H9 (cell line): ENCODE data around the gene ETV3L. TPM values are rescaled to one million over a fixed set of nuclear protein-coding genes. Genes with fewer than 3 reads are reported as not detected.

Source experiments
- DNase-seq: peaks from one replicate; pipeline ENCODE4 v3.0.0-alpha.2; 2017
- H2AFZ ChIP-seq: one replicate; pipeline ENCODE4 v1.6.1; 2013; ENCODE audit warnings: mild to moderate bottlenecking, low read length, control low read depth, moderate library complexity
- H2AK5ac ChIP-seq: 2 replicates; pipeline ENCODE4 v1.6.1; 2013; ENCODE audit warnings: low read length, control low read depth, mixed read lengths; ENCODE audit not compliant: insufficient read length
- H2BK120ac ChIP-seq: one replicate; pipeline ENCODE4 v1.6.1; 2013; ENCODE audit warnings: low read depth, mild to moderate bottlenecking, low read length, control low read depth, inconsistent platforms; ENCODE audit not compliant: poor library complexity, severe bottlenecking
- H2BK12ac ChIP-seq: 2 replicates; pipeline ENCODE4 v1.6.1; 2013; ENCODE audit warnings: low read length, control low read depth, mixed read lengths, low read depth; ENCODE audit not compliant: insufficient read length
- H2BK15ac ChIP-seq: 2 replicates; pipeline ENCODE4 v1.6.1; 2013; ENCODE audit warnings: low read depth, low read length, control low read depth
- H2BK20ac ChIP-seq: one replicate; pipeline ENCODE4 v1.6.1; 2013; ENCODE audit warnings: low read depth, mild to moderate bottlenecking, low read length, control low read depth, inconsistent platforms; ENCODE audit not compliant: poor library complexity, severe bottlenecking
- H2BK5ac ChIP-seq: 2 replicates; pipeline ENCODE4 v1.6.1; 2013; ENCODE audit warnings: low read length, control low read depth, mixed read lengths; ENCODE audit not compliant: insufficient read length
- H3K14ac ChIP-seq: 2 replicates; pipeline ENCODE4 v1.6.1; 2013; ENCODE audit warnings: low read length, control low read depth; ENCODE audit not compliant: insufficient read depth
- H3K18ac ChIP-seq: 2 replicates; pipeline ENCODE4 v1.6.1; 2013; ENCODE audit warnings: low read depth, mild to moderate bottlenecking, mixed read lengths, low read length, control low read depth; ENCODE audit not compliant: insufficient read length
- H3K23ac ChIP-seq: 2 replicates; pipeline ENCODE4 v1.6.1; 2013; ENCODE audit warnings: low read length, control low read depth, mixed read lengths, low read depth; ENCODE audit not compliant: insufficient read length
- H3K23me2 ChIP-seq: 2 replicates; pipeline ENCODE4 v1.6.1; 2013; ENCODE audit warnings: low read depth, mild to moderate bottlenecking, mixed read lengths, low read length, control low read depth; ENCODE audit not compliant: insufficient read length, poor library complexity, severe bottlenecking
- H3K27ac ChIP-seq: 2 replicates; pipeline ENCODE4 v1.5.1; 2013; ENCODE audit warnings: low read length, control low read depth, mixed read lengths, low read depth; ENCODE audit not compliant: insufficient read length
- H3K27me3 ChIP-seq: 2 replicates; pipeline ENCODE4 v1.6.1; 2013; ENCODE audit warnings: low read length, control low read depth, inconsistent platforms; ENCODE audit not compliant: insufficient read depth
- H3K4ac ChIP-seq: 2 replicates; pipeline ENCODE4 v1.6.1; 2013; ENCODE audit warnings: low read depth, mild to moderate bottlenecking, control low read depth, inconsistent platforms, low read length, moderate library complexity
- H3K4me1 ChIP-seq: 2 replicates; pipeline ENCODE4 v1.6.1; 2013; ENCODE audit warnings: low read length, control low read depth, inconsistent platforms; ENCODE audit not compliant: insufficient read depth
- H3K4me2 ChIP-seq: 2 replicates; pipeline ENCODE4 v1.6.1; 2013; ENCODE audit warnings: low read length, control low read depth, mixed read lengths; ENCODE audit not compliant: insufficient read length, insufficient read depth
- H3K56ac ChIP-seq: 2 replicates; pipeline ENCODE4 v1.6.1; 2013; ENCODE audit warnings: low read depth, mild to moderate bottlenecking, mixed read lengths, low read length, control low read depth; ENCODE audit not compliant: insufficient read length
- H3K79me1 ChIP-seq: 2 replicates; pipeline ENCODE4 v1.6.1; 2013; ENCODE audit warnings: low read depth, mild to moderate bottlenecking, moderate library complexity, low read length, control low read depth, inconsistent platforms; ENCODE audit not compliant: insufficient read depth, poor library complexity, severe bottlenecking
- H3K79me2 ChIP-seq: 2 replicates; pipeline ENCODE4 v1.6.1; 2013; ENCODE audit warnings: low read length, control low read depth, inconsistent platforms; ENCODE audit not compliant: insufficient read depth
- H3K9ac ChIP-seq: 2 replicates; pipeline ENCODE4 v1.6.1; 2013; ENCODE audit warnings: low read length, control low read depth, mixed read lengths; ENCODE audit not compliant: insufficient read length; ENCODE audit errors: extremely low read depth
- H3K9me3 ChIP-seq: one replicate; pipeline ENCODE4 v1.6.1; 2013; ENCODE audit warnings: low read depth, low read length, inconsistent platforms; ENCODE audit not compliant: control insufficient read depth
- H3T11ph ChIP-seq: one replicate; pipeline ENCODE4 v1.6.1; 2013; ENCODE audit warnings: mild to moderate bottlenecking, low read length, control low read depth, inconsistent platforms
- H4K20me1 ChIP-seq: one replicate; pipeline ENCODE4 v1.6.1; 2013; ENCODE audit not compliant: control insufficient read depth, insufficient read length, insufficient read depth
- H4K5ac ChIP-seq: 2 replicates; pipeline ENCODE4 v1.6.1; 2013; ENCODE audit warnings: low read depth, mild to moderate bottlenecking, mixed read lengths, low read length, control low read depth; ENCODE audit not compliant: insufficient read length
- H4K8ac ChIP-seq: replicated peaks from 2 replicates; pipeline ENCODE4 v1.6.1; 2013; ENCODE audit warnings: low read length, control low read depth, mixed read lengths, low read depth; ENCODE audit not compliant: insufficient read length
- H4K91ac ChIP-seq: 2 replicates; pipeline ENCODE4 v1.6.1; 2013; ENCODE audit warnings: low read depth, mild to moderate bottlenecking, moderate library complexity, mixed read lengths, low read length, control low read depth; ENCODE audit not compliant: insufficient read length
- H3K27ac Mint-ChIP-seq, 3 experiments: 2 replicates in 2 of 3; 3 replicates in 1 of 3; pipeline ENCODE4 v1.8.0; 2020 to 2021; ENCODE audit warnings: mixed read lengths in 3 of 3, mild to moderate bottlenecking in 1 of 3, moderate library complexity in 1 of 3
- H3K27me3 Mint-ChIP-seq: 2 replicates; pipeline ENCODE4 v1.8.0; 2021; ENCODE audit warnings: low read depth, mild to moderate bottlenecking, moderate library complexity, mixed read lengths
- H3K36me3 Mint-ChIP-seq, 3 experiments: 2 replicates in 2 of 3; 3 replicates in 1 of 3; pipeline ENCODE4 v1.8.0; 2020 to 2021; ENCODE audit warnings: low read depth in 3 of 3, mixed read lengths in 3 of 3; ENCODE audit not compliant: insufficient read depth in 1 of 3
- H3K4me1 Mint-ChIP-seq, 2 experiments: 2 replicates each; pipeline ENCODE4 v1.8.0; 2020; ENCODE audit warnings: mixed read lengths in 2 of 2
- H3K4me3 Mint-ChIP-seq, 2 experiments: 2 replicates in 1 of 2; 3 replicates in 1 of 2; pipeline ENCODE4 v1.8.0; 2020 to 2021; ENCODE audit warnings: mild to moderate bottlenecking in 2 of 2, mixed read lengths in 2 of 2, moderate library complexity in 1 of 2
- H3K9me3 Mint-ChIP-seq, 2 experiments: 2 replicates in 1 of 2; 3 replicates in 1 of 2; pipeline ENCODE4 v1.8.0; 2020; ENCODE audit warnings: mild to moderate bottlenecking in 2 of 2, mixed read lengths in 2 of 2, moderate library complexity in 1 of 2
- CTCF ChIP-seq: fragments of 200-600 bp; sonication (generic); conservative IDR thresholded peaks from 3 replicates; pipeline ENCODE4 v1.8.0; 2021; ENCODE audit warnings: antibody characterized with exemption, mild to moderate bottlenecking
- WGBS: extraction: QIAGEN DNeasy Blood & Tissue Kit; methylation state at CpG from one replicate; pipeline ENCODE4 v1.1.7; 2013; ENCODE audit warnings: missing lambda C conversion rate, low lambda C conversion rate, mixed read lengths; ENCODE audit not compliant: insufficient read length; ENCODE audit errors: extremely low coverage; 5-methylcytosine and 5-hydroxymethylcytosine counted together
- total RNA-seq: library from RNA; stranded (reverse); gene quantifications from 2 replicates; pipeline ENCODE4 v1.2.1, GENCODE V29; 2021

Gene ETV3L
- total RNA-seq, 1 experiment from 2014 or later: 0.96 TPM

- Histone ChIP-seq H2BK5ac (no peak overlapping the region), H2BK120ac (no peak overlapping the region), H3K56ac (no peak overlapping the region), H3K27me3 (no peaks in the 10 kb centered on the region), H2AFZ (no peak overlapping the region), H3K23ac (no peak overlapping the region), H2BK15ac (no peak overlapping the region), H2AK5ac (no peak overlapping the region), H3T11ph (no peak overlapping the region), H3K9me3 (no peaks in the 10 kb centered on the region), H4K8ac (no peak overlapping the region), H3K4me1 (peaks cover 2% of the 10 kb centered on the region; the same call in 1 of the 2 replicates), H3K4ac (no peak overlapping the region), H3K23me2 (no peaks in the 10 kb centered on the region), H4K20me1 (no peaks in the 10 kb centered on the region), H2BK12ac (no peak overlapping the region), H3K18ac (no peak overlapping the region), H3K79me1 (no peaks in the 10 kb centered on the region), H2BK20ac (no peak overlapping the region), H3K4me2 (no peak overlapping the region), H3K79me2 (no peaks in the 10 kb centered on the region), H3K9ac (no peak overlapping the region), H3K14ac (no peak overlapping the region), H3K27ac (no peak overlapping the region), H4K91ac (no peak overlapping the region), H4K5ac (no peak overlapping the region)
- H3K4me1 Mint-ChIP-seq: peaks cover 18 to 20% of the 10 kb centered on the region in 2 experiments
- no peak for TF ChIP-seq CTCF
- WGBS: no CpG with 5 or more reads among the region's 5 CpGs
- peaks cover 3% of the 10 kb centered on the region for H3K27me3 Mint-ChIP-seq
- H3K36me3 Mint-ChIP-seq: no peaks in the 10 kb centered on the region
- H3K4me3 Mint-ChIP-seq: no peak overlapping the region
- no peaks in the 10 kb centered on the region for H3K9me3 Mint-ChIP-seq
- H3K27ac Mint-ChIP-seq: no peak overlapping the region
- DNase-seq: no peak
Observed at GRCh38 chr1:157087030-157087429, 12.6 kb downstream of the ETV3L start.
